Measurements from ENCODE around the gene CDC5L.

Gene CDC5L

DNA sequence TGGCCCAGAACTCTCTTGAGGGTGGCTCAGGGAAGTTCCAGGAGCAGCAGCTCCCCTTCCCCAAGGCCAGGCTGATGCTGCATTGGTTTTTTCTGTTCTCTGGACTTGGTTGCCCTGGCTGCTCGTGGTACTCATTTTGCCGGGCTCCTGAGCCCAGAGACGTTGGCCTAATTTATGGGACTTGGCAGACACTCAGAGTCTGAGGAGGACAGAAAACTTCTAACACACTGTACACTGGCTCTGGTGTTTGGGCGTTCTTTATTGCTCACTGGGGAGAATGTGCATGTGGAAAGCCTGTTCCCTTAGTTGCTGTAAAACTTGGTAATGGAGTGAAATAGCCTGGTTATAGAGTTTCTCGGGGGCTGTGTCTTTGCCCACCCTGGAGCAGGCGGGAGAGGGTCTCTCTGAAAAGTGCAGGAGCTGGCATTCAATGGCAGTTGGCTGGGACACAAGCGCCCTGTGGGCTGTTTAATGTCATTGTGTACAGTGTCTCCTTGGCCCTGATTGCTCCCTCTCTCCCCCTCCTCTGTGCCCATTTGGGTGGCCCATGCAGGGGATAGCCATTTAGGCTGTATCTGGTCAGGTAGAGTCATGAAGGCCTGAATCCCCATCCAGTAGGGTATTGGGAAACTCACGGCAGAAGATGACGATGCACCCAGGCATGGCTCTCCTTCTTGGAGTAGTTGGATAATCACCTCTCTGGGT lies 109.3 kb downstream of the CDC5L start:
- H3K27me3 Mint-ChIP-seq = no peaks in the 10 kb centered on the region
- no peaks in the 10 kb centered on the region for H3K9me3 Mint-ChIP-seq (ENCODE audit: low read depth)
- no peak overlapping the region for H3K27ac Mint-ChIP-seq
- no peak overlapping the region for H3K4me3 Mint-ChIP-seq
- no peaks in the 10 kb centered on the region for H3K4me1 Mint-ChIP-seq (ENCODE audit: low read depth)
- no peaks in the 10 kb centered on the region for H3K36me3 Mint-ChIP-seq

DNA sequence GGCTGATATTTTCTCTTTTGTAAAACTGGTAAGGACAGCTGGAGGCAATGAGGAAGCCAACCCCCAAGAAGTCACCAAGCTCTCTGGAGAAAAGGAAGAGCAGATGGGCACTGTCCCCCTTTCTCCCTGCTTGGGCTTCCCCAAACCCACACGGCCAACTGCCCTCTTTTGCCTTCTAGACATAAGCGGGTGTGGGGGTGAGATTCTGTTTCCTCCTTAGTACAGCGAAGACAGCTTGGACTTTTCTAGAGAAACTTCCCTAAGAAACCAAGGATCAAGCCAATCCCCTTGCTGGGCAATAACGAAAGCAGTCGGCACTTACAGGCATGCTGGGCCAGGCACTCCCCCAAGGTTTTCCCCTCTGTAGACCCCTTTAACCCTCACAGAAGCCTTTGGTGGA lies 110.3 kb downstream of the CDC5L start:
- no peak overlapping the region for H3K27ac Mint-ChIP-seq
- H3K36me3 Mint-ChIP-seq = no peaks in the 10 kb centered on the region
- H3K4me1 Mint-ChIP-seq (ENCODE audit: low read depth) = no peaks in the 10 kb centered on the region
- no peaks in the 10 kb centered on the region for H3K9me3 Mint-ChIP-seq (ENCODE audit: low read depth)
- H3K4me3 Mint-ChIP-seq = no peak overlapping the region
- no peaks in the 10 kb centered on the region for H3K27me3 Mint-ChIP-seq

DNA sequence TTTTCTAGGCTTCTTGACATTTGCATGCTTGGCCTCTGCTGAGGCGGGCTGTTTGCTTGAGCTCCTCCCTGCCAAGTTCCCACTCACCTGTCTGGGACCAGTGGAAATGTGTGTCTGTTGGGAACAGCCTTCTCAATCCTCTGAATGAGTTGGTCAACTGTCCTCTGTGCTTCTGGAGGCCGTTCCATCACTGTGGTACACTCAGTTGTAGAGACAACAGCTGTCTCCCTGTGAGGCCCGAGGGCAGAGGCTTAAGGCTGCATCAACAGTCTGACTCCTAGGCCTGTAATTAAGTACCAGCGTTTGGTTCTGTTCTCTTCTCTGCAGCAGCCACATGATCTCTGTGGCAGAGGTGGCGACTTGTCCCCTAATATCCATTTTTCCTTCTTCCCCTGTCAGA lies 110.9 kb downstream of the CDC5L start:
- no peaks in the 10 kb centered on the region for H3K36me3 Mint-ChIP-seq
- no peak overlapping the region for H3K4me3 Mint-ChIP-seq
- no peaks in the 10 kb centered on the region for H3K4me1 Mint-ChIP-seq (ENCODE audit: low read depth)
- no peaks in the 10 kb centered on the region for H3K9me3 Mint-ChIP-seq (ENCODE audit: low read depth)
- no peak overlapping the region for H3K27ac Mint-ChIP-seq
- peaks cover 2% of the 10 kb centered on the region for H3K27me3 Mint-ChIP-seq

DNA sequence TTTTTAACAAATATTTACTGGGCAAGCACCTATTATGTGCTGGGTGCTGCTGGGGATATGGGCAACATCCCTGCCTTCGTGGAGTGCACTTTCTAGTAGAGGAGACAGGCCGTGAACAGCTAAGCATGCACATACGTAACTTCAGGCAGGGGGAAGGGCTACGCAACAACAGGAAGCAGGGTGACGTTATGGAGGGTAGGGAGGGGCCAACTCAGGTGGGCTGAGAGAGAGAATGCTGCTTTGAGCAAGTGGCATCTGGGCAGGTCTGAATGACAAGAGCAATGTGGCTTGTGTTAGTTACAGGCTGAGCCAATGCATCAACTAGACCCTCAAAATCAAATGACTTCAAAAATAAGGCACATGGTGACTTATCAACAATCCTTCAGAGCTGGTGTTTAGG lies 112.1 kb downstream of the CDC5L start:
- H3K36me3 Mint-ChIP-seq = no peaks in the 10 kb centered on the region
- H3K9me3 Mint-ChIP-seq (ENCODE audit: low read depth) = no peaks in the 10 kb centered on the region
- H3K27ac Mint-ChIP-seq = no peak overlapping the region
- H3K4me3 Mint-ChIP-seq = no peak overlapping the region
- peaks cover 2% of the 10 kb centered on the region for H3K27me3 Mint-ChIP-seq
- H3K4me1 Mint-ChIP-seq (ENCODE audit: low read depth) = no peaks in the 10 kb centered on the region

Measured in activated naive CD8-positive, alpha-beta T cell (primary cell).